GM18520 (cell line): ENCODE data around the gene CERT1.
"Not testable (repeated sequence)": the region's sequence is repeated elsewhere in the genome, so short reads cannot be mapped to it uniquely, and the experiment has no call there.

ENCODE experiments used
- ATAC-seq: cut with Tn5 transposase; IDR thresholded peaks from one replicate; pipeline ENCODE4 v1.9.1; 2021; ENCODE audit not compliant: unreplicated experiment

The CERT1 gene

DNA sequence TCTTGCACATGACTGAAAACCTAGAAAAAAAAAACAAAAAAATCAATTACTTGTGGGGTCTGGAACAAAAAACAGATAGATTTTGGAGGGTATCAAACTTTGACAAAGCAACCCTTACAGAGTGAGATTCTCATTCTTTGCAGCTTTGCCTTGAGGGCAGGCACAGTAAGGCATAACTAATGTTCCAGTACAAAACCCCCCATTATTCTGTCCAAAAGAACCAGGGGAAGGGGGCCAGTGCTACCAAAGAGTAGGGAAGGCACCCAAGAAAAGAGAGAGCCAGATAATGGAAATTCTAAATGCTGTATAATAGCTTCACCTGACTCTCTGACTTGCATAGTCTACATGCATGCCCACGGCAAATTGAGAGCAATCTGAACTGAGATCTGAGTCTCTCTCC, 13.2 kb upstream of the CERT1 start:
- no peak for ATAC-seq

DNA sequence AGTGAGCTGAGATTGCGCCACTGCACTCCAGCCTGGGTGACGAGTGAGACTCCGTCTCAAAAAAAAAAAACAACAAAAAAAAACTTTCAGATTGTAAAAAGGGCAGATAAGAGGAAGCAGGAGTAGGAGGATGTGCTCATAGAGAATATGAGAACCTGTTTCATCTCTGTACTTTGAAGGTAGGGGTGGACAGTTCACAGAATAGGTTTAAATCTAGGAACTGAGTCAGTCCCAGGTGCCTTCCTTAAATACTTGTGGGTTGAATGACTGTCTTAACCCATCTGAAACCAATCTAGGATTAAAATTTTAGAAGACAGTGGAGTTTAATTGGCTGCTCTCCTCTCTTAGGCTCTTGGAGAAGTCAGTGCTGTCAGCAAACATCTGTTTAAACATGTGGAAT, 12.6 kb upstream of the CERT1 start:
- ATAC-seq = peak; percentile 70

DNA sequence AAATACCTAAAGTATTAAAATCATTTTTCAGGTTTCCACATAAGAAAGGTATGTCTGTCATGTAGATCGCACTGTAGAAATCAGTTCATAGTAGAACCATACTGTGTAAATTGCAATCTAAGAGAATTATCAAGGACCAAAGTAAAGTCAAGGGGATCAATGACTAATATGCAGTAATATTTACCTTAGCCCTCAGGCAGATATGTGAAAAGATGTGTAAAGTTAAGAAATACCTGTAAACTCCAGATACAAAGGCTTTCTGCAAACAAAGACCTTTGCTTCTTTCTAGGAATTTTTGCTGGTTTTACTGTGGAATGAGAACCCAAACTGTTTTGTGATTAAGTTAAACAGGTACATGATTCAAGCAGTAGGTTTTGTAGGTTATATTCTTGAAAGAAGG, 11.8 kb upstream of the CERT1 start:
- no peak for ATAC-seq

DNA sequence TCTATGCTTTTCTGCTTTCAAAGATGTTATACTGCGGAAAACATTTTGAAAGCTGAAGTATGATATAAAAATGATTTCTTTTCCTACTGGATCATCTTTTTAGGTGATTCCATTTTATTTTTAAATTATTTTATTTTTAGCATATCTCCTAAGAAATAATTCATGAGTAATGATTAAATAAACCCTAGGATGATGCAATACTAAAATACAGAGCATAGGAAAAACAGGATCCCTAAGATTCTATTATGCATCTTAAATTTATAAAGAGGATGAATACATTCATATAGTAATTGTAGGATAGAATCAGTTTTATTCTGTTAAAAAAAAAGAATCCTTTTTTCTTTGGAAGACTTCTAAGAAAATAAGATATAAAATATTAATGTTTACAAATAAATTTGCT, 11.1 kb upstream of the CERT1 start:
- no peak for ATAC-seq

- no peak for ATAC-seq
These were observed 10.6 kb upstream of the CERT1 start for GRCh38 chr5:75522025-75522424.

DNA sequence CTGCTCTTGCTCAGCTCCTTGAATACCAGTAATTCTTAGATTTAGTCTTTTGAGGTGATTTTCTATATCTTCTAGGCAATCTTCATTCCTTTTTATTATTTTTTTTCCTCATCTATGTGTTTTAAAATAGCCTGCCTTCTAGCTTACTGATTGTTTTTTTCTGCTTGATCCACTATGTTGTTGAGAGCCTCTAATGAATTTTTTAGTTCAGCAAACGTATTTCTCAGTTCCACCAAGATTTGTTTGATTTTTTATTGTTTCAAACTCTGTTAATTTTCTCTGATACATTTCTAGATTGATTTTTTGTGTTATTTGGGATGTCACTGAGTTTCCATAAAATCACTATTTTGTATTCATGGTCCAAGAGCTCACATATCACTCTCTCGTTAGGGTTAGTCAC, 9.8 kb upstream of the CERT1 start:
- no peak for ATAC-seq

GRCh38 chr5:75519761-75520160, 8.3 kb upstream of the CERT1 start:
- no peak for ATAC-seq

DNA sequence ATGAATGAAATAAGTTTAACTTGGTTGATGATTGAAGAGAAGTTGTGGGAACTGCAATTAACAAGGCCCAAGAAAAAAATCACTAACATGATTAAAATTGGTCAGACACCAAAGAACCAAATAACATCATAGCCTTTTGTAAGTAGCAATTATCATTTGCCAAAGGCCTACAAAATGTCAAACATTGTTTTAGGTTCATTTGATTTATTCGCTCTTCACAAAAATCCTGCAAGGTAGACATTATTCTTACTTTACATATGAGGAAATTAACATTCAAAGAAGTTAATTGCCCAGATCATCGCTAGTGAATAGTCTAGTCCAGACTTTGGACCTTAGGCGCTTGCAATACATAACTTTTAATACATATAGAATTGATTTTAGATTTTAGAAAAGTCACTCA, 2.9 kb upstream of the CERT1 start:
- no peak for ATAC-seq

- no peak for ATAC-seq
These were observed 2.4 kb upstream of the CERT1 start for GRCh38 chr5:75513841-75514240.

- ATAC-seq = no peak
These were observed 1.1 kb upstream of the CERT1 start for GRCh38 chr5:75512383-75513074.

DNA sequence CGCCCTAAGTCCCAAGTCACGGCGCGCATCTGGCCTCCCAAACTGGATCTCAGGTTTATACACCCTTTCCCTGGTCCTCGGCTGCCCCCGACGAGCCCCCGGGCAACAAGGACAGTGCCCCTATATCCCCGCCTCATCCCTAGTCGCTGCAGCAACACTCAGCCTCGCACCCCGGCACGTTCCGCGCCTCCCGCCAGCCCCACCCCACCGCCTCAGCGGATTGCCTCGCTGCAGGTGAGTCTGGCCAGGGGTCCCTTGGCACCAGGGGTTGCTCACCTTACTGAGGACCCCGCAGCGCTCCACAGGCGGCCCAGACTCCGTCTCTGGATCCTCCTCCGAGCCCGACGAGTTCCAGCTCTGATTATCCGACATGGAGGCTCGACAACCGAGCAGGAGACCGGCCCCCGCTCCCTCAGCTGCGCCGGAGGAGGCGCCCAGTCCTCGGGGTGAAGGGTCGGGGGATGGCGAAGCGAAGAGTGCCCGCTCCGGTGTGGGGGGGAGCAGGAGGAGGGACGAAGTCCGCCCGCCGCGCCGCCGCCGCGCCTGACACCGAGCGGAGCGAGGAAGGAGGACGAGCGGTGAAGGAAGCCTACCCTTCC, 494 bp downstream of the CERT1 start:
- peak; percentile 8 for ATAC-seq

GRCh38 chr5:75510417-75510835, 1.0 kb downstream of the CERT1 start:
- no peak for ATAC-seq

DNA sequence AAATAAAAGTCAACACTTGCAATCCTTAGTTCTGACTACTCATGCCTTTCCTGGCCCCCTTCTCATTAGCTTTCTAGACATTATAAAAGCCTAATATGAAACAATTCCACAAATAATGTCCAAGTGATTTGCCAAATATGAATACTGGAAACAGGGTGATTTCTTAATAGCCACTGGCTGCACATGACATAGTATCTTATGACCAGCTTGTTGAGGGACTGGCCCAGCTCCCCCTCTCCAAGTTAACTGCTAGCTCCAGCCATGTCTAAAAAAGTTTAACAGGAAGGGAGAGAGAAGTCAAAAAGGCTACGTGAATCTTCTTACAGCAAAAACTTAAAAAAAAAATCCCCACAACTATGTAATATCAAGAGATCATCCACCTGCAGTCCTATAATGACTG, 1.5 kb downstream of the CERT1 start:
- ATAC-seq = no peak

DNA sequence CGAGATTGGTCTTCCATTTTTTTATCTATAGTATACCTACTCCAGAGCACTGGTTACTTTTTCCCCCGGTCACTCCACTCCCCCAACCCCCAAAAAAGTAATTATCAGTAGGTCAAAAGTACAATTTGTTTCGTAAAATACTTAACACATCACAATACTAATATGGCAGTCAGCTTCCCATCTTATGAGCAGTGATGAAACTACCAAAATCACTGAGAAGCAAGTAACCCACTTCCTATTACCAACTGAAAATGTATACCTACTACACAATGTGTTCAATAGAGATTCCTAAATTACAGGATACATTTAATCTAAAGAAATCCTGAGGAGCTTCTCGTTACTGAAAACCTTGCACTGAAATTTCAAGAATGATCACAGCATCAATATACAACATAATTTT, 1.9 kb downstream of the CERT1 start:
- ATAC-seq = no peak

DNA sequence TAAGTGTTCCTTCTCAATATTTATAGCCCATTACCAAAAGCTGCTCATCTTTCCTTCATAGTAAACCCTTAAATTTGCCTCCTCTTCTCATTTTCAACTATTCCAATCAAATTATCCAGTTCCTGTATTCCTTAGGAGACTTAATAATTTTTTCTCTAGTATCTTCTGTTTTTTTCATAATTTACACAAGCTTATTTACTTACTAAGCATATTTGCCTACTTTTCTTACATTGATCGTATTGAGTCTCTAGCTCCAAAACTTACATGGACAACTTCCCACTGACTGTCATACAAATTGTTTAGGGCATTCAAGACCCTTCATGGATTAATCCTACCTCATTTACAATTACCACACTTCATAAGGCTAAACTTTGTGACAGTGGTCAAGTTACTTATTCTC, 3.6 kb downstream of the CERT1 start:
- no peak for ATAC-seq

- not testable (repeated sequence) for ATAC-seq
These were observed 6.3 kb downstream of the CERT1 start for GRCh38 chr5:75505112-75505511.

DNA sequence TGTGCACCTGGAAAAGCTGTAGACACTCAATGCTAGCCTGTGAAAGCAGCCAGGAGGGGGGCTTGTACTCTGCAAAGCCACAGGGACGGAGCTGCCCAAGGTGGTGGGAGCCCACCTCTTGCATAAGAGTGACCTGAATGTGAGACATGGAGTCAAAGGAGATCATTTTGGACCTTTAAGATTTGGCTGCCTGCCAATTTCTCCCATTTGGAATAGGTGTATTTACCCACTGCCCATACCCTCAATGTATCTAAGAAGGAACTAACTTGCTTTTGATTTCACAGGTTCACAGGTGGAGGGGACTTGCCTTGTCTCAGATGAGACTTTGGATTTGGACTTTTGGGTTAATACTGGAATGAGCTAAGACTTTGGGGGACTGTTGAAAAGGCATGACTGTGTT, 12.6 kb downstream of the CERT1 start:
- not testable (repeated sequence) for ATAC-seq

GRCh38 chr5:75498208-75498777, 13.1 kb downstream of the CERT1 start:
- ATAC-seq = no peak

GRCh38 chr5:75496026-75496425, 15.4 kb downstream of the CERT1 start:
- ATAC-seq = no peak

DNA sequence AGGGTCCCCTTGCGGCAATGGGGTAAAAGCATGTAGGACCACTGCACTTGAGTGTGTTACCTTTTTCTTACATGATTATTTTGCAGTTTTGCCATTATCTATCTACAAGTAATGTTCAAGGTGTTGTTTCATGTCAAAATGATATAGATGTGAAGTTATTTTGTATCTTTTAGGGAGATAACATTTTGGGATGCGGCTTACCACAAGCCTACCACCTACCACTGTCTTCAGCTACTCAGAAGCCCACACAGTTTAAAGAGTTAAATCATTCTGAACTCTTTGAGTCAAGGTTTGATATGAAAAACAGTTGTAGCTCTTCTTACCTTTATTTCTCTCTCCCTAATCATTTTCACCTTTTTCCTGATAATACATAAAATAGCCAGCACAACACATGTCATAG, 19.8 kb downstream of the CERT1 start:
- no peak for ATAC-seq

DNA sequence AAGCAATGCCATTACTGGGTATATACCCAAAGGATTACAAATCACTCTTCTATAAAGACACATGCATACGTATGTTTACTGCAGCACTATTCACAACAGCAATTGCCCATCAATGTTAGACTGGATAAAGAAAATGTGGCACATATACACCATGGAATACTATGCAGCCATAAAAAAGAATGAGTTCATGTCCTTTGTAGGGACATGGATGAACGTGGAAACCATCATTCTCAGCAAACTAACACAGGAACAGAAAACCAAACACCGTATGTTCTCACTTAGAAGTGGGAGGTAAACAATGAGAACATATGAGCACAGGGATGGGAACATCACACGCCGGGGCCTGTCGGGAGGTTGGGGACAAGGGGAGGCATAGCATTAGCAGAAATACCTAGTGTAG, 21.6 kb downstream of the CERT1 start:
- not testable (repeated sequence) for ATAC-seq

DNA sequence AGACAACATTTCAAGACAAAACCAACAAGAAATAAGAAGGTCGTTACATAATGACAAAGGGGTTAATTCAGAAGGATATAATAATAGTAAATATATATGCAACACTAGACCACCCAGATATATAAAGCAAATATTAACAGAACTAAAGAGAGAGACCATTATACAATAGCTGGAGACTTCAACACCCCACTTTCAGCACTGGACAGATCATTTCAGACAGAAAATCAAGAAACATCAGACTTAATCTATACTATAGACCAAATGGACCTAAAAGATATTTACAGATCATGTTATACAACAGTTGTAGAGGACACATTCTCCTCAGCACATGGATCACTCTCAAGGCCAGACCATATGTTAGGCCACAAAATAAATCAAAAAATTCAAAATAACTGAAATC, 26.8 kb downstream of the CERT1 start:
- no peak for ATAC-seq

DNA sequence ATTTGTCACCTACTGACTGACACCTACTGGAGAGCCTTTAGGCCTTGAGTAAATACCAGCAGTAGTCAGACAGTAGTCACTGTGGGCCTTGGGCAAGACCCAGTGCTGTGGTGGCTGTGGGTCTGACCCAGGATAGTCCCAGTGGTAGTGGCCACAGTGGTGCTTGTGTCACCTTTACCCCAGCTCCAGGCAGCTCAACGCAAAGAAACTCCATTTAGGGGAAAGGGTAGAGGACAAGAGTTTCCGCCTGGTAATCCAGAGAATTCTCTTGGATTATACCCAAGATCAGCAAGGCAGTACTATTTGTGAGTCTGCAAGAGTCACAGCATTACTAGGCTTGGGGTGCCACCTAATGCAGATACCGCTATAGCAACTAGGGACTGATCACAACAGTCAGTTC, 28.9 kb downstream of the CERT1 start:
- no peak for ATAC-seq
